Activated effector memory CD4-positive, alpha-beta T cell treated with Interleukin-2 at 50 U/mL for 16 hours (primary cell): Measurements from ENCODE around the gene UBR4.
"Not testable (repeated sequence)": the region's sequence is repeated elsewhere in the genome, so short reads cannot be mapped to it uniquely, and the experiment has no call there.

ENCODE experiments used
- DNase-seq: peaks from one replicate; pipeline ENCODE4 v3.0.0-alpha.2; 2020

Gene UBR4

DNA sequence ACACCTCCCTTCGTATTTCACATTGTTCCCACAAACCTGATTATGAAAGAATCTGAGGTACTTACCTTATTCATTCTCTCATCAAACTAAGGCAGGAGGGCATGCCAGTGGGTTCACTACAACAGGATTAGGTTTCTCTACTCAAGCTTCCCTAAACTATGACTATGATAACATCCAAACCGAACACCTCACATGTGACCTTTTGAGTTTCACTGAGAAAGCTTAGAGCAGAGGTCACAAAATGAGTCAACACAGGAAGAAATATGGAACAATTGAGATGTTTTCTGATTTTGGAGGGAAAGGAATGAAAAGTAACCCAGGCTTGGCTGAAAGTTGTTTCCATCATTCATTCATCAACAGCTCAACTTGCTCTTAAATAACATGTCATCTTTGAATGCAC is 24.1 kb downstream of the UBR4 start:
- DNase-seq, result no peak

- DNase-seq, result no peak
Measured at GRCh38 chr1:19182223-19182622, 27.8 kb downstream of the UBR4 start.

DNA sequence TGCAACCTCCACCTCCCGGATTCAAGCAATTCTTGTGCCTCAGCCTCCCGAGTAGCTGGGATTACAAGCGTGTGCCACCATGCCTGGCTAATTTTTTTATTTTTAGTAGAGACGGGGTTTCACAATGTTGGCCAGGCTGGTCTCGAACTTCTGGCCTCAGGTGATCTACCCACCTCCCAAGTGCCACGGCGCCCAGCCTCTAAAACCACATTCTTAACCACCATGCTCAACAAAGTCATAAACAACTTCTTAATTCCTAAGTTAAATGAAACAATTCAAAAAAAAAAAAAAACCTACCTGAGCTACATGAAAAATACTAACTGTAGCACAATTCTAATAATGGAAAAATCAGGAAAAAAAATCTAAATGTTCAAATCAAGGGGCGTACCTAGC is 29.8 kb downstream of the UBR4 start:
- not testable (repeated sequence) for DNase-seq

GRCh38 chr1:19179597-19180264 is 30.3 kb downstream of the UBR4 start:
- DNase-seq, result no peak

- DNase-seq, result no peak
Measured at GRCh38 chr1:19178734-19179398, 31.2 kb downstream of the UBR4 start.

DNA sequence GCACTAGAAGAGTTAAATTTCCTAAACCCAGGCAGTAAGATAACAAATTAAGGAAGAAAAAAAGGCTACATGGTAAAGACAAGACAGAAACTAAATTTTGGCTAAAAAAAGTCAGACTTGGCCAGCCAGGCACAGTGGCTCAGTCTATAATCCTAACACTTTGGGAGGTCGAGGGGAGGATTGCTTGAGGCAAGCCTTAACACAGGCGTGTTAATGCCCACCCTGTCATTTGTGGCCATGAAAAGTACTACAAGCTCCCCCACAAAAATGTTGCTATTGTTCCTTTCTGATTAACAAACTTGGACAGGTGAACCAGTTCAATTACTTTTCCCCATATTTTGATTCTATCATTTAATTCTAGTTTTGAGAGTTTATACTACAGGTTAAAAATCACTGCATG is 32.3 kb downstream of the UBR4 start:
- DNase-seq, result no peak

GRCh38 chr1:19169642-19170041 is 40.4 kb downstream of the UBR4 start:
- no peak for DNase-seq

DNA sequence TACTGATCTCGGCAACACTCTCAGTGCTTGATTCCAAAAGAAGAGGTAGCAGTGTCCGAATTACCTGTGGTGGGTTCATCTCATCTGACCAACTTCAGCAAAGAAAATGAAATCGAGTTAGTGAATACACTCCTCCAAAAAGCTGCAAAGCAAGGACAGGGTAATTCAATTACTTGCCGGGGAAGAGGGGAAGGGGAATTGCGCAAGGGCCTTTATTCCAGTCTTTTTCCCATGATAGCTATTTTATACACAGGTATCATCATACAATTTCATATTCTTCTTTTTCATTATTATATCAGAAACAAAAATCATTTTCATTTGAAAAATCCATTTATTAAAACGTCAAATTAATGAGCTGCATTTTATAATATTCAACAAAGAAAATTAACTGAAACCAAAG is 42.9 kb downstream of the UBR4 start:
- DNase-seq, result no peak

DNA sequence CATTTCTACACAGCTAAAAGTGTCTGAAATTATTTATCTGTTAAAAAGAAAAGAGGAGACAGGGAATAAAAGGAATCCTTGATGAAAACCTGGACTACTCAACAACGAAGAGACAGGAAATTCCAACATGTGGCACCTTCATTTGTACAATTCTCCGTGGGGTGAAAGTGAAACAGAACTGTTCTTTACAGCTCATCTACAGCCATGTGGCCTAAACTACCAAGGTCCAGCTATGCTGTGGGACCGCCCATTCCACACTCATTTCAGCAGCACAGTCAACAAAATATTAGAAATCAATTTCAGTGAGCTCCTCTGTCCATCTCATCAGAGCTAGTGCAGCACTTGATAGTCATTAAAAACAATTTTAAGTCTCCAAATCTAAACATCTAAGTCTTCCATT is 44.0 kb downstream of the UBR4 start:
- DNase-seq, result no peak

DNA sequence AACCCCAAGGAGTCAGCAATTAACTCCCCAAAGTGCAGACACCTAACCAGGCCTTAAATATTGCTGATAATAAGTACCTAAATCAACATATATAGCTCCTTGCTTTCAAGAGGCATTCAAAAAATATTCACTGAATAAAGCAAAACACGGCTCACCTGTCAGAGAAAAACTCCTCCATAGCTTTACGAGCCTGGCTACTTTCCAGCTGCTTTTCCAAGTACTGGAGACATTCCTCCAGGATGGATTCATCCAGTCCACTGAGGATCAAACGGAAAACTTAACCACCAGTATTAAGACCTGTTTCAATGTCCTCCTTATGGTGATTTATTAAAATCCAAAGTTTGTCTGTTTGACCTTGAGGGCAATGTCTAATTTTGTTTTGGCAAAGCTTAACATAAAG is 44.6 kb downstream of the UBR4 start:
- DNase-seq, result no peak

GRCh38 chr1:19164274-19165015 is 45.6 kb downstream of the UBR4 start:
- DNase-seq, result no peak

DNA sequence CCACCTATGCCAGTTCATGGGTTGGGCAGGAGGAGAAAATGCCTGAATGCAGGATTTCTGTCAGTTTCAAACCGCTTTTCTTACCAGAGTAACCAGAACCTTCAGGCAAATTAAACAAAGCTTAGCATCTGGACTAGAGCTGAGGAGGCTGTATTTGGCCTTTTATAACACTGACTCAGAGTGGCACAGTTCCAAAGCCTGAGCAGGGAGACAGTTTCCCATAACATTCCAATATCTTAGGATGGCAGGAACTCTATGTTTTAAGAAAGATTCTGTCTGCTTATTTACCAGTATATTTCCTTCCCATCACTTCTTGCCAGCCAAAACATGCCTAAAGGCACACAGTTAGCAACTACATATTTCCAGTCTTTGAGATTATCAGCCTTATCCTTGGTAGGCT is 46.8 kb downstream of the UBR4 start:
- no peak for DNase-seq

DNA sequence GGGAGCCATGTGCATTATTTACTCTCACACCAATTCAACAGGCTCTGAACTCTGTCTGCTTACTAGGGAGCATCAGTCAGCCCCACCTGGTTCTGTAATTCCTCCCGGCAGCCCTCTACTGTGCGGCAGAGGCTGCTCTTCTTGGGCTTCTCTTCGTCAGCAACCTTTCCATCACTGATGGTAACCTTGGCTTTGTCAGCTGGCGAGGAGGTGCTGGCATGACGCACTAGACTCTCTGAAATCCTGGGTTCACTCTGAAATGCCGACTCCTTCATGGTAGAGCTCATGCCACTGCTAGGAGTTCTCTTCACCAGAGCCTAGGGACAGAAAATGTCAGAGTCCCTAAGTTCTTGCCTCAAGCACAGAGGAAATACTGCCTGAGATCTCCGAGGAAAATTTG is 49.2 kb downstream of the UBR4 start:
- no peak for DNase-seq

DNA sequence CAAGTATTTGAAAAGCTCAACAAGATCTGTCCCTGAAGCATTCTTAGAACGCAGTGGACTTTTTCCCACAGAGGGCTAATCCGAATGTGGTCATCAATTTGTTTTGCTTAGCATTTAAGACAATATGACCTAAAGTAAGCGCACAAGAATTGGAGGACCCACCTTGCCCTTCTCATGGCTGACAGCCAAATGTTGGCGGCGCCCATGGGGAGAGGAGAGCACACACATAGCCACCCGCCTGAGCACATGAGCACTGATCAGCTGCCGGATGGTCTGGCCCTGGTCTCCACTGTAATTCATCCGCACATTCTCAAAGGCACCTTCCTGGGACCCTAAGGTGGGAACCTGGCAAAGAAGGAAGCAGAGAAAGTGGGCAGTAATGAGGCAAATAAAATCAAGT is 52.4 kb downstream of the UBR4 start:
- DNase-seq, result no peak

GRCh38 chr1:19156676-19157075 is 53.4 kb downstream of the UBR4 start:
- DNase-seq, result no peak

DNA sequence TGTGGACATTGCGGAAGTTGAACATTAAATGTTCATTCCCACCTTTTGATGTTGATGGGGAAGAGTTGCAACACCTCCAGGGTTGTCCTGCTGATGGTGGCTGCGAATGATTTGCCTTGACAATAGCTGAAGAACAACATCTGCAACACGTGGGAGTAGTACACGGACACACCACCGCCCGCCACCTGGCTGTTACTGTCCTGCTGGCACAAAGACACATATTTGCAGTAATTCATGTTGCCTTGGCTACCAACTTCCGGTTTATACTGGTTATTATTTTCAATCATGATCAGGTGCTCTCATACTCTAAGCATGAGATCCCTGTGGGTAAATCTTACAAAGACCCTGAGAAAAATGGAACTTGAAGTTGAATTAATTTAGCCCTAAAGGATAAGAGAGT is 55.2 kb downstream of the UBR4 start:
- no peak for DNase-seq

- DNase-seq, result no peak
Measured at GRCh38 chr1:19153169-19153568, 56.9 kb downstream of the UBR4 start.

- no peak for DNase-seq
Measured at GRCh38 chr1:19151537-19151936, 58.5 kb downstream of the UBR4 start.

DNA sequence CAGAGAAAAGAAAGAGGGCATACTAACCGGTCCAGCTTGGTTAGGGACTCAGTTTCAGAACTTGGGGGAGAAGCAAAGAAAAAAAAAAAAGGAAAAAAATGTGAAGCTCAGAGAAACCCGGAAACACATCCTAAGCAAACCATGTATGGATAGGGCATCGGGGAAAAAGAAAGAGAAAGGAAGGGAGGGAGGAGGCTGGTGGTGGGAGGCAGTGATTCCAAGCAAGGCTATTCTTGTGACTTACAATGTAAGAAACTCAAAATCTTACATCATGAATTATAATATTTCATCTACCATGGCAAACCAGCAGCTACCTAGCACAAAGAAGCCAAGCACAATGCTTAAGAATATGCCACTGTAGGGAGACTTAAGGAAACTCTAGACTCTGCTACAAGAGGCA is 60.3 kb downstream of the UBR4 start:
- DNase-seq, result no peak

- no peak for DNase-seq
Measured at GRCh38 chr1:19140465-19140864, 69.6 kb downstream of the UBR4 start.

DNA sequence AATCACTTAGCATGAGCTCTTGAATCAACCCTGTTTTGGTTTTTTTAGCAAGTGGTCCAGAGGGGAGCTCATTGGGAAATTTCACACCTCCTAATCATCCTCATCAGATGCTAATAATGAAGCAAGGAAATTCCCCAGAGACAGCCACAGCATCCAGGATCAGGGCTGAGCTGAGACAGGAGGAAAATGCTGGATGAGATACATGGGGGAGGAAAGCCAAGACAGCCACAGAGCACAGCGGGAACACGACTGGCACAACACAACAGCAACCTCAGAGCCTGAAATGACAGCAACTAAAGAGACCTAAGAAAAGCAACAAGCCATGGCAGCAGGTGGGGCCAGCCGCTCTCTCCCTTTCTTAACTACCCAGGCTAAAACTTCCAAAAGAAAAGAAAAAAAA is 70.4 kb downstream of the UBR4 start:
- no peak for DNase-seq

- no peak for DNase-seq
Measured at GRCh38 chr1:19138958-19139581, 71.0 kb downstream of the UBR4 start.

DNA sequence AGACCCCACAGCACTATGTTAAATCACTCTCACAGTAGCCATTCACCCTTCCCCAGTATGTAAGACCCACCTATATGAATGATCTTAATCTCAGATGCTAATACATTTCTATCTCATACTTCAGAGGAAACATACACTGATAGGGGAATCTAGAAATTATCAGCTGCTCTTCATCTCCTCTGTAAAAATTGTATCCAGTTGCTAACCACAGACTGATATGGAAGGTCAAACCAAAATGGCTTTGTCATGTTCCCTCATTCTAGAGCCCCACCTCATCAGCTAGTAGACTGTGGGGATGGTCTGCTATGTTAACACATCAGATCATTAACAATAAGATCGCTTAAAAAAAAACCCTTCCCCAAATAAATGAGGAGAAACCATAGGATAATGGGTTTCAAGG is 71.7 kb downstream of the UBR4 start:
- DNase-seq, result no peak

- DNase-seq, result no peak
Measured at GRCh38 chr1:19137158-19137557, 72.9 kb downstream of the UBR4 start.
